ENCODE data around the gene LILRA6.

Gene LILRA6

GRCh38 chr19:54268936-54269335 lies 26.3 kb upstream of the LILRA6 start:
- TF ChIP-seq CTCF (IDR thresholded peaks at IDR 0.05; ENCODE audit: low read depth, low read length, missing control alignments) = no peak
- DNase-seq (ENCODE audit: extremely low read depth, low read depth) = no peak
- H3K4me3 ChIP-seq (replicated peaks; ENCODE audit: low read depth, low read length) = no peak overlapping the region

GRCh38 chr19:54266133-54266532 lies 23.5 kb upstream of the LILRA6 start:
- TF ChIP-seq CTCF (IDR thresholded peaks at IDR 0.05; ENCODE audit: low read depth, low read length, missing control alignments) = peak; percentile 75
- H3K4me3 ChIP-seq (replicated peaks; ENCODE audit: low read depth, low read length) = no peak overlapping the region
- peak; percentile 27 for DNase-seq (ENCODE audit: extremely low read depth, low read depth)

GRCh38 chr19:54262470-54262869 lies 19.9 kb upstream of the LILRA6 start:
- TF ChIP-seq CTCF (IDR thresholded peaks at IDR 0.05; ENCODE audit: low read depth, low read length, missing control alignments) = no peak
- no peak overlapping the region for H3K4me3 ChIP-seq (replicated peaks; ENCODE audit: low read depth, low read length)
- DNase-seq (ENCODE audit: extremely low read depth, low read depth) = no peak

GRCh38 chr19:54262066-54262465 lies 19.5 kb upstream of the LILRA6 start:
- H3K4me3 ChIP-seq (replicated peaks; ENCODE audit: low read depth, low read length) = no peak overlapping the region
- no peak for DNase-seq (ENCODE audit: extremely low read depth, low read depth)
- TF ChIP-seq CTCF (IDR thresholded peaks at IDR 0.05; ENCODE audit: low read depth, low read length, missing control alignments) = no peak

- no peak within 1 kb of the TSS for H3K4me3 ChIP-seq (replicated peaks; ENCODE audit: low read depth, low read length)
- DNase-seq (ENCODE audit: extremely low read depth, low read depth) = no peak
Measured at GRCh38 chr19:54257116-54257480, 14.5 kb upstream of the LILRA6 start, which contains the start of gene LILRB5. Gene LILRB5 (minus strand): TSS chr19:54257273. CDS start chr19:54257193, 80 bp downstream.

GRCh38 chr19:54256250-54257115 lies 13.9 kb upstream of the LILRA6 start:
- no peak for TF ChIP-seq CTCF (IDR thresholded peaks at IDR 0.05; ENCODE audit: low read depth, low read length, missing control alignments)
- no peak for DNase-seq (ENCODE audit: extremely low read depth, low read depth)
- no peak overlapping the region for H3K4me3 ChIP-seq (replicated peaks; ENCODE audit: low read depth, low read length)

More at GRCh38 chr19:54257116-54257480, 14.5 kb upstream of the LILRA6 start, which contains the start of gene LILRB5:
- TF ChIP-seq CTCF (IDR thresholded peaks at IDR 0.05; ENCODE audit: low read depth, low read length, missing control alignments) = no peak

Data from HFF-Myc (cell line).